HL-60 (cell line): ENCODE data around the gene LILRA6.
"Not testable (repeated sequence)": the region's sequence is repeated elsewhere in the genome, so short reads cannot be mapped to it uniquely, and the experiment has no call there.

Experiments
- DNase-seq, 2 experiments: peaks; one replicate each; pipeline ENCODE4 v3.0.0-alpha.2; 2010 to 2020; ENCODE audit warnings: low read depth in 1 of 2, low spot score in 1 of 2
- H3K27ac ChIP-seq: fragments of 250-450 bp; sonication (Bioruptor Pico); replicated peaks from 2 replicates; pipeline ENCODE4 v1.5.1; 2020; ENCODE audit warnings: mild to moderate bottlenecking, moderate library complexity
- H3K27me3 ChIP-seq: fragments of 250-450 bp; sonication (Bioruptor Pico); 2 replicates; pipeline ENCODE4 v1.5.1; 2021; ENCODE audit warnings: mild to moderate bottlenecking, moderate library complexity; ENCODE audit not compliant: insufficient read depth, poor library complexity, severe bottlenecking
- H3K4me3 ChIP-seq: replicated peaks from 2 replicates; pipeline ENCODE4 v1.5.1; 2011; ENCODE audit warnings: mild to moderate bottlenecking, control low read depth, low read length; ENCODE audit not compliant: insufficient read depth
- GABPA ChIP-seq: IDR thresholded peaks from 2 replicates; pipeline ENCODE4 v1.6.1; 2012; ENCODE audit warnings: low read depth
- POLR2AphosphoS5 ChIP-seq: IDR thresholded peaks from 2 replicates; pipeline ENCODE4 v1.6.1; 2012; ENCODE audit warnings: low read depth
- SPI1 ChIP-seq: IDR thresholded peaks from 2 replicates; pipeline ENCODE4 v1.6.1; 2012; ENCODE audit warnings: low read depth, mild to moderate bottlenecking, borderline replicate concordance
- TF ChIP-seq, protein P1 (sequence below): IDR thresholded peaks from one replicate; pipeline ENCODE4 v1.5.1; 2011; ENCODE audit warnings: low read length, control low read depth, inconsistent platforms; ENCODE audit not compliant: insufficient read depth
- TF ChIP-seq, protein P2 (sequence below): IDR thresholded peaks from 2 replicates; pipeline ENCODE4 v1.6.1; 2012; ENCODE audit warnings: low read depth; ENCODE audit not compliant: insufficient replicate concordance

The LILRA6 gene

DNA sequence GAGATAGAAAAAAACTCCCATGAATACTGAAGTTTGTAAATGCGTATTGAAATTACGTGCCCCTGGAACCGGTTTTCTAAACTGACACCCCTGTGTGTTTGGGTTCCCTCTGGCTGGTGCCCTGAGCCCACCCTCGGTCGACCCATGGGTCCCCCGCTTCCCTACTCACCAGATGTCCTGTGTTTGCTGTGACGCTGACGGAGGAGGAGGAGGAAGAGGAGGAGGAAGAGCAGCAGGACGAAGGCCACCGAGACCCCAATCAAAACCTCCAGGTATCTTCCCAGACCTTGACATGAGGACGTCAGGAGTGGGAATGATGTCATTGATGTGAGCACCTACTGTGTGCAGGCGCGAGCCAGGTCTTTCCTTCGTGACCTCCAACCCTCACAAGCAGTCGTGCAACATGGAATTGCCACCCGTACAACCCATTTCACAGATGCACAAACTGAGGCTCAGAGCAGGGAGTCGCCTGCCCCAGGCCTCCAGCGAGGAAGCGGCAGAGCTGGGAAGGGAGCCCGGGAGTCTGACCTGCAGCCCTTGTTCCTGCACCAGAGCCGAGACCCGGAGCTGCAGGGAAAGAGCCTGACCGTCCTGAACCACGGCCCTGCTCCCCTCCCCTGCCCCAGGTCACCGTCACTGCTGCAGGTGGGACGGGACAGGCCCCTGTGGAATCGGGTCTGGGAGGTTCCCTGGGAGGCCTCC is 23.5 kb downstream of the LILRA6 start:
- H3K27me3 ChIP-seq, result no peaks in the 10 kb centered on the region
- no peak overlapping the region for H3K4me3 ChIP-seq
- H3K27ac ChIP-seq, result no peak overlapping the region
- no peak for DNase-seq
- TF ChIP-seq SPI1 (no peak), GABPA (no peak)
- TF ChIP-seq, protein P1, sequence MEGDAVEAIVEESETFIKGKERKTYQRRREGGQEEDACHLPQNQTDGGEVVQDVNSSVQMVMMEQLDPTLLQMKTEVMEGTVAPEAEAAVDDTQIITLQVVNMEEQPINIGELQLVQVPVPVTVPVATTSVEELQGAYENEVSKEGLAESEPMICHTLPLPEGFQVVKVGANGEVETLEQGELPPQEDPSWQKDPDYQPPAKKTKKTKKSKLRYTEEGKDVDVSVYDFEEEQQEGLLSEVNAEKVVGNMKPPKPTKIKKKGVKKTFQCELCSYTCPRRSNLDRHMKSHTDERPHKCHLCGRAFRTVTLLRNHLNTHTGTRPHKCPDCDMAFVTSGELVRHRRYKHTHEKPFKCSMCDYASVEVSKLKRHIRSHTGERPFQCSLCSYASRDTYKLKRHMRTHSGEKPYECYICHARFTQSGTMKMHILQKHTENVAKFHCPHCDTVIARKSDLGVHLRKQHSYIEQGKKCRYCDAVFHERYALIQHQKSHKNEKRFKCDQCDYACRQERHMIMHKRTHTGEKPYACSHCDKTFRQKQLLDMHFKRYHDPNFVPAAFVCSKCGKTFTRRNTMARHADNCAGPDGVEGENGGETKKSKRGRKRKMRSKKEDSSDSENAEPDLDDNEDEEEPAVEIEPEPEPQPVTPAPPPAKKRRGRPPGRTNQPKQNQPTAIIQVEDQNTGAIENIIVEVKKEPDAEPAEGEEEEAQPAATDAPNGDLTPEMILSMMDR, result no peak

DNA sequence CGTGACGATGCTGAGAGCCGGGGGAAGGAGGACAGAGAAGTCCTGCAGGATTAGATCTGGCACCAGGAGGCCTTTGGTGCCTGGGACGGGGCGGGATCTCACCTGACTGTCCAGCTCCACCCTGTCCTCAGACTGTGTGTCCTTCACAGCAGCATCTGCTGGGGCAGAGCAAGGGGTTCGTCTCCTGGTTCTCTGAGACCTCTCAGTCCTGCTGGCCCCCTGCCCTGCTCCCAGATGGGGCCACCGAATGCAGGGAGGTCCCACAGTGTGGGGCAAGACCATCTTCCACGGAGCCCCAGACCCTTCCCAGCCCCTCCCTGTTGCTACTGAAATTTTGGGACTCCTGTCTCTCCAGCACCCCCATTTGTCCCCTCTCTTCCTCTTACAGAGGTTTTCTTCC is 24.3 kb downstream of the LILRA6 start:
- Histone ChIP-seq H3K27ac (no peak overlapping the region), H3K4me3 (no peak overlapping the region)
- no peak for TF ChIP-seq SPI1
- TF ChIP-seq, protein P2, sequence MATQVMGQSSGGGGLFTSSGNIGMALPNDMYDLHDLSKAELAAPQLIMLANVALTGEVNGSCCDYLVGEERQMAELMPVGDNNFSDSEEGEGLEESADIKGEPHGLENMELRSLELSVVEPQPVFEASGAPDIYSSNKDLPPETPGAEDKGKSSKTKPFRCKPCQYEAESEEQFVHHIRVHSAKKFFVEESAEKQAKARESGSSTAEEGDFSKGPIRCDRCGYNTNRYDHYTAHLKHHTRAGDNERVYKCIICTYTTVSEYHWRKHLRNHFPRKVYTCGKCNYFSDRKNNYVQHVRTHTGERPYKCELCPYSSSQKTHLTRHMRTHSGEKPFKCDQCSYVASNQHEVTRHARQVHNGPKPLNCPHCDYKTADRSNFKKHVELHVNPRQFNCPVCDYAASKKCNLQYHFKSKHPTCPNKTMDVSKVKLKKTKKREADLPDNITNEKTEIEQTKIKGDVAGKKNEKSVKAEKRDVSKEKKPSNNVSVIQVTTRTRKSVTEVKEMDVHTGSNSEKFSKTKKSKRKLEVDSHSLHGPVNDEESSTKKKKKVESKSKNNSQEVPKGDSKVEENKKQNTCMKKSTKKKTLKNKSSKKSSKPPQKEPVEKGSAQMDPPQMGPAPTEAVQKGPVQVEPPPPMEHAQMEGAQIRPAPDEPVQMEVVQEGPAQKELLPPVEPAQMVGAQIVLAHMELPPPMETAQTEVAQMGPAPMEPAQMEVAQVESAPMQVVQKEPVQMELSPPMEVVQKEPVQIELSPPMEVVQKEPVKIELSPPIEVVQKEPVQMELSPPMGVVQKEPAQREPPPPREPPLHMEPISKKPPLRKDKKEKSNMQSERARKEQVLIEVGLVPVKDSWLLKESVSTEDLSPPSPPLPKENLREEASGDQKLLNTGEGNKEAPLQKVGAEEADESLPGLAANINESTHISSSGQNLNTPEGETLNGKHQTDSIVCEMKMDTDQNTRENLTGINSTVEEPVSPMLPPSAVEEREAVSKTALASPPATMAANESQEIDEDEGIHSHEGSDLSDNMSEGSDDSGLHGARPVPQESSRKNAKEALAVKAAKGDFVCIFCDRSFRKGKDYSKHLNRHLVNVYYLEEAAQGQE, result no peak
- TF ChIP-seq POLR2AphosphoS5, result no peak
- TF ChIP-seq GABPA, result no peak
- TF ChIP-seq, protein P1, result no peak

DNA sequence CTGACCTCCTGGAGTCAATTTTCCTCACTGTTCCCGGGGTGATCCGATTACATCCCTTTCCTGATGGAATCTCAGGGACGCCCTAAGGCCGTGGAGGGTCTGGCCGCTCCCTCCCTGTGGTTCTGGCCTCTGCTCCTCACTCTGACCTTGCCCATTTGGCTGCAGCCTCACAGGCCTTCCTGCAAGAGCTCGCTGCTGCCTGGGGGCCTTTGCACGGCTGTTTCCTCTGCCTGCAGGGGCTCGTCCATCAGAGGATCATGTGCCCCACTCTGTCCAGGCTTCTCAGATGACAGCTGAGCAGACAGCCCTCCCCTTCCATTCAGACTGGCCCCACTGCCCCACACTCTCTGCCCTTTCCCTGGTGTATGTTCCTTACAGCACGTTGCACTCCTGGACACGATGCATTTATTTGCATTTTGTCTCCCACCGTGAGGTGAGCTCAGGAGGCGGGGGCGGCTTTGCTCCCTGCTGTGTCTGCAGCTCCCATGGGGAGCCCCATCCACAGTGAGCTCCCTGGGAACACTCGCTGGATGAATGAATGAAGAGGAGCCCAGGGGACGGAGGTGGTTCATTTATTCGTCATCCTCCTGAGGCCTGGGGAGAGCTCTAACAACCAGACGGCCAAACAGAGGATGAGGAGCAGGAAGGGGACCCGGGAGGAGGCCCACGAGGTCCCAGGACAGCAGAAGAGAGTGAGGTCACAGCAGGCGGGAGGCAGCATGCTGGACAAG is 24.9 kb downstream of the LILRA6 start:
- H3K4me3 ChIP-seq, DNase-seq, H3K27me3 ChIP-seq, H3K27ac ChIP-seq: not testable (repeated sequence)

More for the DNA sequence above, 24.3 kb downstream of the LILRA6 start:
- DNase-seq, result no peak
- H3K27me3 ChIP-seq, result no peaks in the 10 kb centered on the region

DNA sequence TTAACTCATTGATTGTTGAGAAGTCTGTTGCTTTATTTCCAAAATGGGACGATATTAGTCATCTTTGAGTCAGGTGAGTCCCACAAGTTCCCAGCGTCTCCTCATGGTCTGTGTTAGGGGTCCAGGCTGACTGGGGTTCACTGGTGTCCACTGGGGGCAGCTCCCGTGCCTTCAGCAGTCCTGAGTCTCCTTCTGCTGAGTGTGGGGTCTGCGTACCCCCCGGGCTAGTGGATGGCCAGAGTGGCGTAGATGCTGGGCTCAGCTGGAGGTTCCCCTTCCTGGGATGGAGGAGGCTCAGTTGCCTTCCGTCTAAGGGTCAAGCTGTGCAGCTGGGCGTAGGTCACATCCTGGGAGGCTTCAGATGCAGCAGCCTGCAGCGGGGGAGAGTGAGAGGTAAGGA is 25.7 kb downstream of the LILRA6 start:
- no peak for TF ChIP-seq GABPA
- TF ChIP-seq, protein P1, result no peak
- no peak for TF ChIP-seq POLR2AphosphoS5
- TF ChIP-seq SPI1, result no peak
- TF ChIP-seq, protein P2, result no peak
- H3K4me3 ChIP-seq, result no peak overlapping the region
- no peak overlapping the region for H3K27ac ChIP-seq
- no peaks in the 10 kb centered on the region for H3K27me3 ChIP-seq
- DNase-seq, result no peak

DNA sequence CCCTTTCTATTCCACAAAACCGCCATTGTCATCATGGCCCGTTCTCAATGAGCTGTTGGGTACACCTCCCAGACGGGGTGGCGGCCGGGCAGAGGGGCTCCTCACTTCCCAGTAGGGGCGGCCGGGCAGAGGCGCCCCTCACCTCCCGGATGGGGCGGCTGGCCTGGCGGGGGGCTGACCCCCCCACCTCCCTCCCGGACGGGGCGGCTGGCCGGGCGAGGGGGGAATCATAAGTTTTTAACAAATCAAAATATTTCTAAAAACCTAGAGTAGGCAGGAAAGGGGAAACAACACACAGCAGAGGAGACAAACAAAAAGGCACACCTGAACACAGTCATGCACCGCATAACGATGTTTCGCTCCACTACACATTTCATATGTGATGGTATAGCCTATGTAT is 27.9 kb downstream of the LILRA6 start:
- not testable (repeated sequence) for H3K4me3 ChIP-seq, DNase-seq, H3K27ac ChIP-seq, H3K27me3 ChIP-seq

DNA sequence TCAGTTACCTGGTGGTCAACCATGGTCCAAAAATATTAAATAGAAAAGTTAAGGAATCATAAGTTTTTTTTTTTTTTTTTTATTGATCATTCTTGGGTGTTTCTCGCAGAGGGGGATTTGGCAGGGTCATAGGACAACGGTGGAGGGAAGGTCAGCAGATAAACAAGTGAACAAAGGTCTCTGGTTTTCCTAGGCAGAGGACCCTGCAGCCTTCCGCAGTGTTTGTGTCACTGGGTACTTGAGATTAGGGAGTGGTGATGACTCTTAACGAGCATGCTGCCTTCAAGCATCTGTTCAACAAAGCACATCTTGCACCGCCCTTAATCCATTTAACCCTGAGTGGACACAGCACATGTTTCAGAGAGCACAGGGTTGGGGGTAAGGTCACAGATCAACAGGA is 28.4 kb downstream of the LILRA6 start:
- DNase-seq, H3K27ac ChIP-seq, H3K27me3 ChIP-seq, H3K4me3 ChIP-seq: not testable (repeated sequence)
